KBM-7 (cell line): Measurements from ENCODE around the gene CADM1.

ENCODE experiments used
- DNase-seq: peaks from one replicate; pipeline ENCODE4 v3.0.0-alpha.2; 2015
- in situ Hi-C: fragments of 300-500 bp; cut with MboI; formaldehyde crosslinking; loops from 2 replicates; pipeline ENCODE4 v1.14.3; 2020; ENCODE audit warnings: low sequenced_read_pairs, low pct_unique_long_range_greater_than_20kb, mixed read lengths

The CADM1 gene

DNA sequence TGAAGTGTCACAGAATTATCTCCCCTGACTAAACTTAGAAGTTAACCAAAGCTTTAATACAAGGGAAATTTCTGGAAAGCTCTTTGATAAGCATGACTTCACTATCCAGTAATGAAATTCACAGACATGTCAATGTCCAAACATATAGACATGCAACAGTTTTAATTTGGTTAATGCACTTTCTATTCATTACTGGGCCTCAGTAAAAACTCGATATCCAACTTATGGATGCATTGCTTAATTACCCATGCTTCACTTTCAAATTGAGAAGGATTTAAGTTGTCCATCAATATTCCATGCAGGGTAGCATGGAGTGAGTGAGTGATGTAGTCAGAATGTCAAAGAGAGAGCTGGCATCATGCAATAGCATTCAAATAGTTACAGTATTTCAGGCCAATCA, 197.5 kb downstream of the CADM1 start:
- in situ Hi-C loops: no loop called here
- no peak for DNase-seq

DNA sequence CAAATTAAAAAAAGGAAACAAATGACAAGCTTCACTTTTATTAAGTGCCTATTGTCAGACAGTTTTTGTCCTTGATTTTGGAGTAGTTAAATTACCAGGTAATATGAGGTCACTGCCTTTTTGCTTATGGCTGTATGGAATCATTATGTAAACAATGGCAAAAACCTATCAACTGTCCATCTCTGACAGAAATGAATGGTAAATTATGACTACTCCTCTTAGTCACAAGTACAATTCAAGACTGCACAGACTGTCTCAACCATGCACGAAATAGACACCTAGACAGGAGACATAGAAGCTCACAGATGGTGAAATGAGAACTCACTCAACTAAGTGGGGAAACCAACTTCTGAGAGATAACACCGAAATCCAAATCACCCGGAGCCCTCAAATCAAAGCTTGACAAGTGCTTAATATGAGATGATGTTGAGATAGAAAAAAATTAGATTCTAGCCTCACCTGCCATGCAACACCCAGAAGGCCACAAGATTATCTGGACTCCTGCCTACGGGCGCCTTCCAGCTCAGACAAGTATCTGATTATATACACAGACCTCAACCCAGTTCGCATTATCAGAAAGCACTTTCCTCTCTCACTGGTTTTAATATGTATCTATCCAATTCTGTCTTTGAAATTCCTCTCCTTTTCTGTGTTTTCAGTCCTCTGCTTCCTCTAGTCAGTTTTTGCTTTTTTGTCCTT, 199.3 kb downstream of the CADM1 start:
- in situ Hi-C loops: no loop called here
- no peak for DNase-seq

DNA sequence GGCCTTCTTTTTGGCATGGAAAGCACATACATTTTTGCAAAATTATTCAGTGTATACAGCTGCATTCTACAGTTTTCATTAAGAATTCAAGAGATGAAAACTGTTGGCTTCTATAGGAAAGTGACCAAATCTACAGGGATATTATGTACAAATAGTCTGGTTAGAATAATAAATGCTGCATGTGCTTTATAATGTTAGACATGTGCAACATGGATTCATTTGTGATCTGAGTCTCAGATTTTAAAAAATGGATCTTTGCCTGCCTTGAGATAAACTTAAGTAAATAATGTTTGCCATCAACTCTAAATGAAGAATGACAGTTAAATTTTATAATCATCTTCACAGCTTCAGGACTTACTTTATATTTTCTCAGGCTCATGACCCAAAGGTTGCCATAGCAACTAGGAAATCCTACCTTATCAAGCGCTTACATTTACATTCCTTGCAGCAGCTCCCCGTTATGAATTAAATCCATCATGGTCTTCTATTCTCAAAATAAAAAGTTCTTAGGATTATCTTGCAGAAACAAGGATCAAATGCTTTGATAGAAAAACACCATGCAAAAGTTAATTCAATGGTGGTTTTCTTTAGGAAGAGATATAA, 200.2 kb downstream of the CADM1 start:
- in situ Hi-C loops: no loop called here
- no peak for DNase-seq

GRCh38 chr11:115302946-115303703, 201.1 kb downstream of the CADM1 start:
- in situ Hi-C loops: no loop called here

DNA sequence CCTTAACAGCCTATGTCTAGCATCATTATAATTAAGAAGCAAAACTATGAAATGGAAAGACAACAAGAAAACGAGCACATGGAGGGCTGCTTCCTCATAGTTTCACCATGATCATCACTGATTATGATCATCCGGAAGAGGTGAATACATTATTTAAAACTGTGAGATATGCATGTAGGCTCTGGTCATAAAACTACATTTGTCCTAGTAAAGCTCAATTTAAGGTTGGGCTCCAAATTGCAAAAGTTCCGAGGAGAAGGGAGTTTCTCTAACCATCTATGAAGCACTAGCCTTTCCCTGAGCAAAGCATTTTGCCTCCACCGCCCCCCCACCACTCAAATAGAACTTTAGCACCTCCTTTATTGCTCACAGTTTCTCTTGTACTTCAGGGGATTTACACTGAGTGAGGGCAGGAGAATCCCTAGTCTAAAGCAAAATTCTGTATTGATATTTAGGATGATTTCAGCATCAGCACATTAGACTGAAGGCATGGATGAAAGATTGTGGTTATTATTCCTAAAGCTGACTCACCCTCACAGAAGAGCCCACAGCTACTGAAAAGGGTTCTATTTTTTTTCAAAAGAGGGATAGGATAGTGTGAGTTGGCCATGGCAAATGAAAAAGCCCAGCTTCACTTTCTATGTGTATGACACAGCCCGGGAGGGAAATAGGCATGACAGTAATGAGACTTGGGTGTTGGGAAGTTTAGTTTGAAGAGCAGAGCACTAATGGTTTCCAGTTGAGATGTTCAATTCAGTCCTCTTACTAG, 203.4 kb downstream of the CADM1 start:
- no peak for DNase-seq
- in situ Hi-C loops: no loop called here

More at GRCh38 chr11:115302946-115303703, 201.1 kb downstream of the CADM1 start:
- DNase-seq: no peak

GRCh38 chr11:115298300-115299012, 205.8 kb downstream of the CADM1 start:
- no peak for DNase-seq
- in situ Hi-C loops: no loop called here

GRCh38 chr11:115297330-115297729, 206.9 kb downstream of the CADM1 start:
- DNase-seq: no peak
- in situ Hi-C loops: no loop called here

DNA sequence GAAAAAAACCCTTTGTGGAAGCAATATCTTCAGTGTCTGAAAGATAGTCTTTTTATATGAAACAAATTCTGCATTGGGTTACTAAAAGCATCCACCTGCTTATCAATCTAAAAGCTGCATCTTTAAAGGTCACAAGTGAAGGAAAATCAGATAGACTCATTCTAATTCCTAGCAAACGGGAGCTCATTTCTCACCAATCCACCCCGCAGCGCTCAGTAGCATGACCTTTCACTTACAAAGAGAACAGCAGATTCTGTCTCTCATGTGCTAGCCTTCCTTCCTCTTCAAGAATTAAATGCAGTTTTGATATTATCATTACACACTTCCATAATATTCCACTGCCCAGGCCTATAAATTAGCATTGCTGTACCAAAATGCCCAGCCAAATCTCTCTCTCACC, 212.9 kb downstream of the CADM1 start:
- in situ Hi-C loops: no loop called here
- no peak for DNase-seq

DNA sequence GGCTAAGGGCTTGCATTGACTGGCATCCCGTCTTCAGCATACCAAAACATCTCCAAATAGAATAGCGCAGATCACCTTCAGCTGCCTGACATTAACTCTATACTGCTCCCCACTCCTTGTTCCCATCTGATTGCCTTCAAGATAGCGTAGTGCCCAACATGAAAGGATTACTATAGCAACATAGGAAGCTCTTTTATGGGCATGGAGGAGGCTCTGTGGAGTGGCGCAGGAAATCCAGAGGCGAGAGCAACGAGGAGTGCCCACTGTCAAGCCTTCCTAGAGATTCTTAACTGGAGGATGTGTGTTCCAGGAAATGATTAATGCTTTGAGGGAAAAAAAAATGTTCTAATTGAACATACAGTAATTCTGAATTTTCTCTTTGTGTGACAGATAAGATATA, 213.3 kb downstream of the CADM1 start:
- no peak for DNase-seq
- in situ Hi-C loops: no loop called here

- DNase-seq: no peak
- in situ Hi-C loops: no loop called here
Measured at GRCh38 chr11:115290479-115290878, 213.7 kb downstream of the CADM1 start.

DNA sequence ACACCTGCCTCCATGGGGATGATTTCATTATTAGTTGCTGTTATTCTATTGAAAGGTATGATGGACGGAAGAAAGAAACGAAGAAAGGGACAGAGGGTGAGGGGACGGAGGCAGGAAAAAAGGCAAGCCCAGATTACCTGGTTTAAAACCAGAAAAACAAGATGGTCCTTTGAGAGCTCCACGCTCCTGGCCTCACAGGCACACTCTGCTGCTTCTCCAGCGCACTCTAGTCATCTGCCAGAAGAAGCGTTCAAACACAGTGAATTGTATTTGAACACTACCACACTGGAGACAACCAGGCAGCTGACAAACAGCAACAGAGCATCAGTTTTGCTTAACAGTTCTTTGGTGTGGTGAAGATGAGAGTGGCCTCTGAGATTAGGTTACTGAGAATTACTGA, 216.9 kb downstream of the CADM1 start:
- in situ Hi-C loops: no loop called here
- DNase-seq: no peak

- no peak for DNase-seq
- in situ Hi-C loops: no loop called here
Measured at GRCh38 chr11:115286614-115287013, 217.6 kb downstream of the CADM1 start.

DNA sequence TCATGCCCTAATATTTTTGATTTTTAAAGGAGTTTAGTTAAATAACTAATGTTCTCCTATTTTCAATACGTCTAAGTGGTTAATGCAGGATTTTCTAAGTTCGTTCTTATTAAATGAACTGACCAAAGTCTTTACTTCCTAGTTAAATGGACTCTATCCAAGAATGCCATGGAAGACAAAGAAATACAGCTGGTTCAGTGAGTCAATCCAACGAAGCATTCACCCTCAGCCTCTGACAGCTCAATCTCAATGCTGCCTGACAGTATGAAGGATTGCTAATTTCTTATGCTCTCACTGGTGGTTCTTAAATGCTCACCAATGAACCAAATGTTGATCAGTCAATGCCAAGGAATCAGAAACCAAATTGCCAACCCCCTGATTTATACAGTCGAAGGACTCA, 219.4 kb downstream of the CADM1 start:
- DNase-seq: no peak
- in situ Hi-C loops: no loop called here

DNA sequence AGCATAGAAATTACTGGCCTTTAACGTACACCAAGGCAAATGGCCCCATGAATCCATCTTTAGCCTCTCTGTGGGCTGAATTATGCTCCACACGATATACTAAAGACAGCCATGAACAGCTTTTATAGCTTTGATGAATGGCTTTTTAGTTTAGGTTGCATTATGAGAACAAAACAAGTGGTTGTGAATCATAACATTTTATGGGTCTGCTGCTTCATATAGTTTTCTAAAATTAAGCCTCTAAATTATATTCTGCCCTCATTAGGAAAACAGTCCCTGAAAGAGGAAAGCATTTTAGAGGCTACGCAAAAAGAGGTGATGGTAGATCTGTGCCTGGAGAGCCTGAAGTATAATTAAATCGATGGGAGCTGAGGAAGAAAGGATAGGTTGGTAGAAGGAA, 221.3 kb downstream of the CADM1 start:
- DNase-seq: no peak
- in situ Hi-C loops: no loop called here

DNA sequence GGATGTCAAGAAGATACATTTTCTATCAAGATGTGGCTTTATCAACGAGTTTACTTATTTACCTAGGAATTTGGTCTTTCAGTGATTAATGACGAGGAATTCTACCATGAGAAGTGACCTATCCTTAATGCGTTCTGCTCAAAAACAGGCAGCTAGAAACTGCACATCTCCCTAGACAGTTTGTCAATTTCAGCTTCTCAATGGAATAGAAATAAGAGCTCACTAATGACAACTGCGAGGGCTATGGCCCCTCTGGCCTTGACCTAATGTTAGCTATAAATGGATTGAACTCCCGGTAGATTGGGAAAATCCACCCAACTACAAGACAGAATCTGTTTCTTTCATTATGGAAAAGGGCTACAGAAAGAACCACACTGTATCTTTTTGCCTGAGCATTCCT, 223.4 kb downstream of the CADM1 start:
- in situ Hi-C loops: no loop called here
- no peak for DNase-seq

DNA sequence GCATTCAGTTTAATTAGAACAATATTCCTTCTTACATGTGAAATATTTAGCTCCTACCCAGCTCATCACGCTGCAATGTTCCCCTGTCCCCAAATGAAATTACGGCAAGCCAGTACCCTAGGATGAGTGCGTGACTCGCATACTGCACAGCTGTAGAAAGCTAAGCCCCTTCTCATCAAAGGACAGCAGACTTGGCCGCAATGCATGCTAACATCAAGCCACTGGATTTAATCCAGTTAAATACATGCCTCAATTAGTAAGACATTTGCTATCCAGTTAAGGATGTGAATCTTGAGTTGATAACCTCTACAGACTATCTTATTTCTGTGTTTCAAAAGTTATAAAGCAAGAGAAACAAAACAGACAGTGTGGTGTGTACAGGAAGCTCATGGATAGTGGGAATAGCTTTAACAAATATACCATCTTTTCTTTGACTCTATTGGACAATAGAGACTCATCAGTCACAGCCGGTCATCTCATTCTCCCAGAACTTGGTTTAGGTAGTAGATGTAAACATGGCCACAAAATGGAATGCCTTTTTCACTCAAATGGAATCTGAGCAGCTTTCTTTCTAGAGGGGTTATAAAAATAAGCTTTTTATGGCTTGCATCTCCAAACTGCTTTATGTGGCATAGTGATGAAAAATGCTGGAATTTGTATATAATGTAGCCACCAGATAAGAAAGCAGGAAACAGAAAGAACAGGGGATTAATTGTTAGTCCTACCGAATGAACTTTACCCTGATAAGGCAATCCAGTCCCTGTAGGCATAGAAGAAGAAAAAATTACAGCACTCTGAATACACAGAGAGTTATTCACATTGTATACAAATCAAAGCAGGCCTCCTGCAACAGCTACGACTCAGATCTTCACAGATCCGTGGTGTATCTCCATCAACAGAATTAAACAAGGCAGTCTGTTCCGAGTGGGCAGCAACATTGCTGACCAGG, 224.1 kb downstream of the CADM1 start:
- in situ Hi-C loops: no loop called here
- DNase-seq: no peak

- in situ Hi-C loops: no loop called here
- DNase-seq: no peak
Measured at GRCh38 chr11:115276799-115277198, 227.4 kb downstream of the CADM1 start.

DNA sequence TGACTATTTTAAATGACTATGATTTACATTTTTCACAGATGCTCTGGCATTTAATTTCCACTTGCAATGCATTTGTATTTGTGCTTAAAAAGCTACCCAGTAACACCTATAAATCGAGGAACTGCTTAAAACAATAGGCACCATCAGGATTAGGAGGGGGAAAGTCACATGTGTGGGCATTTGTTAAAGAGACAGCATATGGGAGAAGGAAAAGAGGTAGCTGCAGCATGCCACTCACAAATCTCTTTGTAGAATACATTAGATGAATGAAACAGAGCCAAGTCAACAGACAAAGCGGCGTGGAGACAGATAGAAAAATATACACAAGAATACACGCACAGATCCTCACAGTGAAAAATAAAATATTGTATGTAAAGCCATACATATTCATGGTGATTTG, 228.0 kb downstream of the CADM1 start:
- DNase-seq: no peak
- in situ Hi-C loops: no loop called here
